ENCODE data around the gene ARHGAP42.

The ARHGAP42 gene

DNA sequence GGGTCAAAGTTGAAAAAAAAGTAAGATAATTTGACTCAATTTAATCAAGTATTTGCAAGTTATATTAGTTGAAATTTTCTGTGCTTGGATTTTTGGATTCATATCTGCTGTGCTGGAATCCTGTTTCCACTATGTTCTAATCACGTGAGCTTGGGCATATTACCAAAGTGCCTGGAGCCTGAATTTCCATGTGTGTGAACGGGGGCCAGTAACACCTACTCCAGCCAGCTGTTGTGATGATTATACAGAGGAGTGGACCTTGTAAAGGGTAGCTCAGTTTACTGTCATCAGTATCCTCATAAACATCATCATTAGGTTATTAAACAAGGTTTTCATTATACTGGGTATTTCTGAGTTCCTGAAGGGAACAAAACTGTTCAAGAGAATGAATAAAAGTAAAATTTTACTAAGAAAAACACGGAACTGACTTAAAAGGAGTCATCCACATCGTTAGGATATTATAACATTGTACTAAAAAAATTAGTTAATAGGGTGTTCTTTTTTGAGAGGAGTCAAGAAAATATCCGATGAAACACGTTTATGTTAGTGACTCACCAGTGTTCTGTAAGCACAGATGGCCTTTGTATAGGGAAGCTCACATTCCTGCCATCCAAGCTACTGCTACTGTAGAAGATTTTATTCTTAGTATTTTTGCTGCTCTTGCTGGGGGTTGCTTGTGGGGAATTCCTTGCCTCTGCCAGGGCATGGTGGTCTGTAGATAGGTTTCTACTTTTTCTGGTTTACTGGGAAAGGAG lies 144.1 kb downstream of the ARHGAP42 start:
- DNase-seq (ENCODE audit: low read depth in 3 of 3, low spot score in 1 of 3): no peak

DNA sequence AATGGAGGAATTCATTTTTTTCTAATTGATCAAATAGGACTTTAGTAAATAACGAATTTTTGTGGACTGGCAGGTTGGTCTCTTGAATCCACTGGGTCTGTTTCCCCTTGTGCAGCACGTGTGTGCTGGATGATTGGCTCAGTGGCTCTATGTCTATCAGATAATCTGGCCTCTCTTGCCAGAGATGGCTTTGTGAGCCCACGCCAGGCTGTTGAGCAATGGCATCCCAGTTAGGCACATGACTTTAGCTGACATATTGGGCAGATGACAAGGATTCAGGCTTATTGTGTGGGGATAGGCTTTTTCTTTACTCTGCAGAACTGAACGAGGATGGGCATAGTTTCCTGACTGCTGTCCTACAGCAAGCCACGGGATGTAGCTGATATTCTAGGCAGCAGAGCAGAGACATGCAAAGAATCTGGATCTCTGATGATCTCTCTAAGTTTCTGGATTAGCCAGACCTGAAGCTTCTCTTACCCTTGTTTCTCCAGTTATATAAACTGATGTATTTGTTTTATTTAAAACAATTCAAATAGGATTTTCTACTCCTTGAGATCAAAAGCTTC lies 144.9 kb downstream of the ARHGAP42 start:
- DNase-seq (ENCODE audit: low read depth in 3 of 3, low spot score in 1 of 3): no peak

DNA sequence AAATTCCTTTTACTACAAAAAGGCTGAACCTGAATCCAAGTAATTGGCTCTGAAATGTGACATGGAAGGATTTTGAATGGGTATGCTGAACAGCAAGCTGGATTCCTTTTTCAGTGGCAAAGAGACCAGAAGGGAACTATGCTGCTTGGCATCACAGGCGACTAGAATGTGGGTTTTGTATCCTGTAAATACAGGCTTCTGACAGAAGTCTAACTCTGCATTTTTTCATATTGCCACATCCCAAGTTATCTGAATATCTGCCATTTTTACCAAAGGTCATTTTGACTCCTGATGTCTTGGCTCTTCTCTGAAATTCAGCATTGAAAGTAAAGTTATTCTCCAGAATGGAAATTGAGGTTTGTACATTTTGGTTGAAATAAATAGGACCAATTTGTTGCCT lies 145.7 kb downstream of the ARHGAP42 start:
- DNase-seq (ENCODE audit: low read depth in 3 of 3, low spot score in 1 of 3): no peak

DNA sequence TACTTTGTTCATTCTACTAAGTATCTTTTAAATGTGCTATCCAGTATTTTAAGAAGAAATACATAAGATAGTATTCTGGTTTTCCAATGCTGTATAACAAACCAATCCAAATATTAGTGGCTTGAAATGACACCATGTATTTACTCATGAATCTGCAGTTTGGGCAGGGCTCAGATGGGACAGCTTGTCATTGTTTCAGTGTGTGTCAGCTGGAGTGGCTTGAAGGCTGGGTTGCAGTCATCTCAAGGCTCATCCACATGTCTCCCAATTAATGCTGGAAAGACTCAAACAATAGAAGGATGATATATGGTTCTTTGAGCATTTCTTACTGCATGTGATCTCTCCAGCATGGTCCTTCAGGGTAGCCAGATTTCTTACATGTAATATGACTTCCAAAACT lies 146.2 kb downstream of the ARHGAP42 start:
- no peak for DNase-seq (ENCODE audit: low read depth in 3 of 3, low spot score in 1 of 3)

DNA sequence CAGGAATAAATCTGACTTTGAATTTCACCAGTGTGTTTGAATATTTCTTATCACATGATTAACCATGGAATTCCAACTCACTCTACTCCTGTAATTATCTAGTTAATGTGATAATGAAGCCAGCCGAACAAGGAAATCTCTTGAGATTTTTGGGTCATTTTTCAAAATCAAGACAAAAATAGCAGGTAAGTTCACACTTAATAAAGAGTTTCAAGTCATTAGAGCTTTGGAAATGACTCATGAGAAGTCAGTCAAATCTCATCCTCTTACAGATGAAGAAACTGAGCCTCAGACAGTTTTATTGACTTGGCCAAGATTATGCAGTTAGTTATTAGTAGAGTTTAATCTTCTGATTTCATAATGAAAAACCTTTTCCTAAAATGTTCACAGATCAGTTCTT lies 148.8 kb downstream of the ARHGAP42 start:
- no peak for DNase-seq (ENCODE audit: low read depth in 3 of 3, low spot score in 1 of 3)

DNA sequence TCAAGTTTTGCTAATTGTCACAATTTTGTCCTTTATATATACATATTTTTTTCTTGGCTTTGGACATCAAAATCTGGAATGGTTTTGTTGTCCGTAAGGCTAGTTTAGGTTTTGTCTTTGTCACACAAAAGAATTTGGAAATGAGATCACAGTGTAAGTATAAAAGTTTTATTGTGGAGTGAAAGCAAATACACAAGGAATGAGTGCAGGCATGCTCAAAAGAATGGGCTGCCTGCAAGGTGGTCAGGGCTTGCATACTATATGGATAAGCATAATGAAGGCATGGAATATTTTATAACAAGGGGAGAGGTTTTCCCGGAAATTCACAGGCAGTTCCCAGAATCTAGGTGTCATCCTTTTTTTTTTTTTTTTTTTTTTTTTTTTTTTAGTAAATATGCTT lies 150.2 kb downstream of the ARHGAP42 start:
- no peak for DNase-seq (ENCODE audit: low read depth in 3 of 3, low spot score in 1 of 3)

DNA sequence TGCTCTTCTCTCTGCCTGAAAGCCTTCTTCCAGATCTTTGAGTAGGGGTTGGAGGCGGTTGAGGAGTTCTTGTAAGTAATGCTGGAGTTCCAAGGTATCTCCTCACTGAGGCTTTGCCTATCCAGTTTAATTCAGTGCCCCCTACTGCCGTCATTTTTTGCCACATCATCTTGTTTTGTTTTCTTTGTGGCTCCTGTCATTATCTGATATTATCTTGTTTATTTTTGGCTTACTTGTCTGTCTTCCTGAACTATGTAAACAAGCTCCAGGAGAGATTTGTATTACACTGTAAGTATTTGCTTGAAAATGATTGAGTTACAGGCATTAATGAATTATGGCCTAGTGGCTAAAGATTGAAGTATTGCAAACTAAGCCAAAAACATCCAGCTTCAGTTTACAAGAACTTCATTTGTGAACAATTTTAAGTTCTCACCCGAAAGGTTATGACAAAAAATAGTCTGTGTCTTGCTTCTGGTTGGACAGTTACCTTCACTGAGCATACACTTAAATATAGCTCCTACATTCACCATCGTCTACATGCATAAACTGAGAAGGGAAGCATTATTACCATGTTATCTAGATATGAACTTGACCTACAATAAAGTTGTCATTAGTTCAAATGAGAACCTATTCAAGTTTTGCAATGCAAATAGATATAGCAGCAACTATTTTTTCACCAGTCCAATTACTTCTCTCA lies 154.8 kb downstream of the ARHGAP42 start:
- no peak for DNase-seq (ENCODE audit: low read depth in 3 of 3, low spot score in 1 of 3)

DNA sequence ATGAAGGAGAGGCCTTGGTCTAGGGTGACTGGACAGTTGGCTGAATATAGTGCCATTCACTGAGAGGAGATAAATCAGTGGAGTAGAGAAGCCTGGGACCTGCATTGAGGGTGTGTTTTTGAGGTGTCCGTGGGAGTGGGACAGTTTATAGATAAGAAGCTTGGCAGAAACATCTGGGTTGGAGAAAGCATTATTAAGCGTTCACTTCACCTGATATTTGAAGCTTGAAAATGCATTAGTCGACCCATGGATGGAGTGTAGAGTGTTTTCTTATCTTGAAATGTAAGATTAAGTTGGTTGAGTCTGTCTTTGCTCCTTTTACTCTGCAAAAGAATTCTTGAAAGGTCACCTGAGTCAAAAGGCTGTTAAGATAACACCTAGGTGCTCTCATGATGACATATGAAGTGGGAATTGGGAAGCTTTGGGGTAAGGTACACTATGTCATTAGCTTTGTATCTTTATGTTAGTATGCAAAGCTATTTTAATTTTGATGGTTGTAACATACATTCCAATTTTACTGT lies 160.7 kb downstream of the ARHGAP42 start:
- DNase-seq (ENCODE audit: low read depth in 3 of 3, low spot score in 1 of 3): no peak

DNA sequence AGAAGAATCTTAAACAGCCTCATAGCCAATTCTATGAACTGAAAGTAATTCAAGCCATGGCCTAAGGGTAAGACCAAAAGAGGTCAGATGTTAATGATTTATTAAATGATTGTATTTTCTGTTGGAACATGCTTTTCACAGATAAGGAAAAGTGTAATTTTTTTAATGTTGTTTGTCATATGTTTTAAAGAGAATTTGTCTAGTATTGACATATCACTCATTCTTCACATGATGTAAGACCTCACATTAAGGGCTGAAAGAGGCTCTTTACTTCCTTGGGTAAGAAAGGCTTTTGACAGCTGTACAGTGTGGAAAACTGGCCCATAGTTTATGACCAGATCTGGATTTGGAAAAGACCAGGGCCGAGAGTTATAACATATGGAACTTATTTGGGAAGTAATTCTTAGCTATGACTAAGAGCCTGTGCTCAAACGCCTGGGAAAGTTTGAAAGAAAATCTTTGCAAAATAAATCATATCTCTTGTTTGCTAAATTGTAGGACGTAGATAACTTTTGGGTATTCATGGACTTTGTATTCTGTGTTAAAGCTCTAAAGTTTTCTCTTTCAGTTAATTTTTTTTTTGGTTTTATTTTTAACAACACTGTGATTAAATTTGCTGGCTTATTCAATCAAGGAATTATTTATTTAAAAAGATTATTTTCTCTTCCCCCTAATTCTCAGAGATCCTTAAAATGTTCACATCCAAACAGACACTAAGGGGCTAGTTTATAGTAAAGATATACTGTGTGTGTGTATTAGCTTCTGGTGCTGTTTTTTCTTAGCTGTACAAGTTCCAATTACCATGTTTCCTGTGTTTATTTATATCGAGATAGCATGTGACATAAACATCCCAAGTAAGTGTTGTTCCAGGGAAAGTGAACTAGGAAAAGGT lies 162.2 kb downstream of the ARHGAP42 start:
- no peak for DNase-seq (ENCODE audit: low read depth in 3 of 3, low spot score in 1 of 3)

DNA sequence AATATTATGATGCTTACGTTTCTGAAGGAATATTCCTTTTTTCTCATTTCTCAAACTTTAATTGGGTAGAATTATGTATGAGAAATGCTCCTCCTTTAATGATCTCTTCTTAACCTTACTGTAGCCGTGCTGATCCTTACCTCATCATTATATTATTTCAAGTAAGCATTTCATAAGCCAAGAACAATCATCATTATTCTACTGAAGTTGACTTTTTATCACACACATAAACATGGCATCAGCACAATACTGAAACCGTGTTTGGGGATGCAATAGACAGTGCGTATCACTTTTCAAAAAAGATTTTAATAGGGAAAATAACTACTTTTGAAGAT lies 162.8 kb downstream of the ARHGAP42 start:
- DNase-seq (ENCODE audit: low read depth in 3 of 3, low spot score in 1 of 3): no peak

DNA sequence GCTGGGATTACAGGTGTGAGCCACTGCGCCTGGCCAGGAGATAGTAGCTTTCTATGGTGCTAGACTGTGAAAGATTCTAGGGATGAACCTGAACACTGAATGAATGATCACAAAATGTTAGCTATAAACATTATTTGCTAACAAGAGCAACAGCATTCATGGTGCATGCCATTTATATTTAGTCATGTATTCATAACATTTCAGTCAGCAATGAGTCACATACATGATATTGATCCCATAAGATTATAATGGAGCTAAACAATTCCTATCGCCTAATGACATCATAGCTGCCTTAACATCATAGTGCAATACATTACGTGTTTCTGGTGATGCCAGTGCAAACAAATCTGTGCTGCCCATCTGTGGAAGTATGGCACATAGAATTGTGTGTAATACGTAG lies 164.1 kb downstream of the ARHGAP42 start:
- no peak for DNase-seq (ENCODE audit: low read depth in 3 of 3, low spot score in 1 of 3)

DNA sequence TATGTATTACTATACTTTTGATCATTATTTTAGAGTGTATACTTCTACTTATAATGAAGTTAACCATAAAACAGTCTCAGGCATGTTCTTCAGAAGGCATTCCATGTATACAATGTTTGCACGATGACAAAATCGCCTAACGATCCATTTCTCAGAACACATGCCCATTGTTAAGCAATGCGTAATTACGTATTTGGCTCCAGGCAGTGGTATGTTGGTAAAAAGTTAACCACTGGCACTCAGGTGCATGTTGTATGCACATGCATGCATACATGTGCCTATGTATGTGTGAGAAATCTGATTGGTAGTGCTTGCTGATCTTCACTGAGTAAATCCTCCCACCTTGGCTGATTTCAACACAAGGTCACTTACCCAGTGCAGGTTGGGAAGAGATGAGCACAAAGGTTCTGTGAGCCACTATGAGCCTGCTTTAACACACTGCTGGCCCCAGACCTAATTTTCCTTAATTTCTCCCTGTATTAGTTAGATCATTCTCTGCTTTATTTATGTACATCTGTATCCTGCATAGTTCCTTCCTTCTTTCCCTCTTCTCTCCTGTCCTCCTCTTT lies 164.6 kb downstream of the ARHGAP42 start:
- no peak for DNase-seq (ENCODE audit: low read depth in 3 of 3, low spot score in 1 of 3)

DNA sequence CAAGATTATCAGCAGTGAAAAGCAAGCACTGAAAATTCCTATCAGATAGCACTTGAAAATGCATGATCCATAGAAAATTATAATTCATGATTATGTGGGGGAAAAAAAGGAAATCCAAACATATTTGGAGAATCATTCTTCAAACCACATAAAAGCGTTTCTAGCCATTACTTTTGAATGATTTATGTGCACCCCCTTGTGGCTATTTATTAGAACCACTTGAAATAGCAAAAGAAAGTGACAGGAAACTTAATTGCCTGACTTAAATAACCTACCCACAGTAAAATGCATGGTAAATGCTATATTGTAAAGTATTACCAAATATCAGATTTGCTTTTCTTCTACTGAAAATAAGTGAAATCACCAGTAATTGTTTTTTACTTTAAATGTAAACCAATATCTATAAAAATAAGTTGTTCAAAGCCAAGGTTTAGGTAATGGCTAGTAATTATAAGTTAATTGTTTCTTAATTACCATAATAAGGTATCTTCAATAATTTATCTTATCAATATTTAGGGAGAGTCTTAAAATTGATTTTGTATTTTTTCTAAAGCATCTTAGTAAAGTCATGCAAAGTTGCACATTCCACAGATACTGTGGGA lies 168.5 kb downstream of the ARHGAP42 start:
- no peak for DNase-seq (ENCODE audit: low read depth in 3 of 3, low spot score in 1 of 3)

DNA sequence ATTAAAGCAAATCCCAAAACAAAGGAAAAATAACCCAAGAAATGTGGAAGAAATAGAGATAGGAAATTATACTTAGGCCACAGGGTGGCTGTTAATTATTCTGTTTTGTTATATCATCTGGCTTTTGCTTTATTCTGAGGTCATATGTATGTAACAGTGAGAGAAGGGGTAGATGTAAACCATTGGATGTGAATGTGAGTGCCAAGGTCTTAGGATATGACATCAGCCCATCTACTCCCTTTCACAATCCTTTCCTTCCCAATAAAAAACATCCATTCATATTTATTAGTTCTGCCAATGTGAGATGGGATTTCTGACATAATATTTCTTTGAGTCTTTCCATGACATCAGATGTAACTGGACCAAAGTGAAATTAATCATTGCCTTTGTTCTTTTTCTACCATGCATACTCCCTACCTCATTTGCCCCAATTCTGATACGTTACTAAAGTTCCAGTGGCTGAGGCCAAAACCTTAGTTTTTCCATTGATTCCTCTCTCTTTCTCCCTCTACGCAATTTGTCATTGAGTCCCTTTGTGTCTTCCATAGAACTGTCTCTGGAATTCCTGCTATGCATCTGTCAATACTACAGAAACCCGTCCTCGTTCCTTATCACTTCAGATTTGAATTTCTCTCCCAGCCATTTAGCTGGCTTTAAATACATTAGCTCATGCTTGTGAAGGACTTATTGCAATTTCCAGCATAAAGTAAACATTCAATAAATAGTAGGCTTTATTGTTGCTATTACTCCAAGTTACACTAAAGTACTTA lies 170.3 kb downstream of the ARHGAP42 start:
- no peak for DNase-seq (ENCODE audit: low read depth in 3 of 3, low spot score in 1 of 3)

DNA sequence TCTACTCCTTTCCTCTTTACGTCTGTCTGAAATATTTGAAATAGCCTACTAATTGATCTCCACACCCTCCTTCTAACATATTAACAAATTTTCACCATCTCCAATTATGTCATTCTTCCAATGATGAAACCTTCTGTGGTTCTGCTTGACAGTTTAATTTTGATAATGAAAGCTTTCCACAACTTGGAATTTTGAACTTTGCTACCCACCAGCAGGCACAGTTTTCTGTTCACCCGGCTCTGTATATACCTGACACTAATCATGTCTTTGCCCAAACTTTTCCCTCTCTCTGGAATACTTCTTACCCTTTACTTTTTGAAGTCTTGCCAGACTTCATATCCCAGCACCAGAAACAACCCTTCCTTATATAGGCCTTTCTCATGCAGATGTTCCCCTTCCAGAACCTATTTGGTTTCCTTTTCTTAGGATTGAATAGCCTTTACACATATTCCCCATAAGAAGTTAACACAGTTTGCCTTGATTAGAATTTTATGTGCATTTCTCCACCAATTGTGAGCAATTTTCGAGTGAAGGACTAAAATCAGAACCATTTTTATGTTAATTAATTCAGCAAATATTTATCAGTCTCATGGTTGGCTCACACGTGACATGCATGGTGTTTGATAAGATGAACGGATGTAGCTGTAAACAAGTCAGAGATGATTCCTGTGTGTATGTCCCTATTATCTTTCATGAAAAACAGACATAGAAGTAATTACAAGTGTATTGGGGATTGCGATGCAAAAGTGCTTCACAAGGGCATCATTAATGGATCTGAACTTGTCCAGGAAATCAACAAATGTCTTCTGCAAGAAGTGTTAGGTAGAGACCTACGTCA lies 173.4 kb downstream of the ARHGAP42 start:
- no peak for DNase-seq (ENCODE audit: low read depth in 3 of 3, low spot score in 1 of 3)

DNA sequence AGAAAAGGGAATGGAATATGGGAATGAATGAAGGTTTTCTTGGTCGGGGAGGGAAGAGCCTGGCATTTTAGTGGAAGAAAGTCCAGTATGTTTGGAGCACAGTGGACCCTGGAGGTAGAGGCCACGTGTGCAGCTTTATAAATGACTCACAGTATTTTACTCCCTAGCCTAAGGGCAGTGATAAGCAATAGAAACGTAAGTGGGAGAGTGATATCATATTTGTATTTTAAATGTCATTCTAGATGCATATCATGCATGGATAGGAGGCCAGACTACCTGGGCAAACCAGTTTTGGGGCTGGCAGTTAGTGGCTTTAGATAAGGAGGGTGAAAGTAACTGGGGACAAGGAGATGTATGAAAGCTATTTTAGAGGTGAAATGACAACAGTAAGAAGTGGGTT lies 174.1 kb downstream of the ARHGAP42 start:
- no peak for DNase-seq (ENCODE audit: low read depth in 3 of 3, low spot score in 1 of 3)

DNA sequence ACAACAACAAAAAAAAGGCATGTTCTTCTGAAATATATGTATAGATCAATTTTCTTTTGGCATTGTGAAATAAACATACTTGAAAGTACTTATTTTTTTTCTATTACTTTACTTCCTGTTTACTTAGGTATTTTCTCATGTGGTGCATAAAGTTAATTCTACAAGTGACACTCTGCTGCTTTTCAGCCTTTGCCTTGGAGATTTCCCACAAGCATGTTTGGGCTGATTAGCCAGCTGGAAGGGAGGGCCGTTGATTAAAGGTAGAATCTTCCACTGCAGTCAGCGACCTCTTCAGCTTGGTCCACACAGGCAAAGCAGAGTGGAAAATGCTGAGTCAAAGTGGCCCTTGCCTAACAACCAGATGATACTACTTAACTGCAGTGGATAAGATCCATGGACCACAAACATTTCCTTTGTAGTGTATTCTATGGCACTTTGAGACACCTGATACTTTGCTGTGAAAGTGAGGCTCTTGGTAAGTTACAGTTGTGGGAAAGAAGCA lies 176.0 kb downstream of the ARHGAP42 start:
- no peak for DNase-seq (ENCODE audit: low read depth in 3 of 3, low spot score in 1 of 3)

DNA sequence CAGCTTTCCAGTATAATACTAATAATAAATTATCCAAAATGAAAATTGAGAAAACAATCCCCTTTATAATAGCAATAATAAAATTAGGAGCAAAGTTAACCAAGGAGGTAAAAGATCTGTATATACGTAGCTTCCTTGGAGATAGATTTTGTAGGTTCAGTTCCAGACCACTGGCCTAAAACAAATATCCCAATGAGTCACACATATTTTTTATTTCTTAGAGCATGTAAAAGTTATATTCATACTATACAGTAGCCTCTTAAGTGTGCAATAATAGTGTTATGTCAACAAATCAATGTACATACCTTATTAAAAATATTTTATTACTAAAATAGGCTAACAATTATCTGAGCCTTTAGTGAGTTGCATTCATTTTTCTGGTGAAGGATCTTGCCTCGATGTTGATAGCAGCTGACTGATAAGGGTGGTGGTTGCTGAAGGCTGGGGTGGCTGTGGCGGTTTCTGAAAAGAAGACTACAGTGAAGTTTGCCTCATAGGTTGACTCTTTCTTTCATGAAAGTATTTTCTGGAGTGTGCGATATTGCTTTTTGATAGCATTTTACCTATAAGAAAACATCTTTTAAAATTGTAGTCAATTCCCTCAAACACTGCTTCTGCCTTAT lies 178.5 kb downstream of the ARHGAP42 start:
- no peak for DNase-seq (ENCODE audit: low read depth in 3 of 3, low spot score in 1 of 3)

Data from stimulated activated CD4-positive, alpha-beta T cell treated with anti-CD3 and anti-CD28 coated beads, TNF-alpha, amount 100 ng/mL, for 1 hour (primary cell).